CD8-positive, alpha-beta memory T cell (primary cell): ENCODE data around the gene REXO1. TPM values are rescaled to one million over a fixed set of nuclear protein-coding genes. Genes with fewer than 3 reads are reported as not detected.

Experiments
- CTCF ChIA-PET: fragments of 350-600 bp; sonication (Branson Sonifier 250); formaldehyde crosslinking; loops from one replicate; lab custom pipeline; 2021; ENCODE audit warnings: antibody characterized with exemption; lab: Charles Lee
- POLR2A ChIA-PET: fragments of 350-600 bp; sonication (Branson Sonifier 250); formaldehyde crosslinking; loops from one replicate; lab custom pipeline; 2021; ENCODE audit warnings: antibody characterized with exemption; lab: Charles Lee
- DNase-seq, 5 donors: peaks; one replicate each; pipeline versions ENCODE4 v3.0.0 to v3.0.0-alpha.2; 2020 to 2022; ENCODE audit warnings: mixed read lengths in 1 of 5
- H3K27ac ChIP-seq: one replicate; pipeline ENCODE4 v1.7.0; 2013; ENCODE audit warnings: low read depth, mild to moderate bottlenecking, low read length, moderate library complexity
- H3K27me3 ChIP-seq: 2 replicates; pipeline ENCODE4 v1.7.0; 2013; ENCODE audit warnings: low read length, mild to moderate bottlenecking; ENCODE audit not compliant: insufficient read depth, poor library complexity, severe bottlenecking
- H3K36me3 ChIP-seq: 2 replicates; pipeline ENCODE4 v1.7.0; 2013; ENCODE audit warnings: mild to moderate bottlenecking, low read length, moderate library complexity; ENCODE audit not compliant: insufficient read depth
- H3K4me1 ChIP-seq: 2 replicates; pipeline ENCODE4 v1.7.0; 2013; ENCODE audit warnings: mild to moderate bottlenecking, low read length, moderate library complexity; ENCODE audit not compliant: insufficient read depth
- H3K4me3 ChIP-seq: 2 replicates; pipeline ENCODE4 v1.7.0; 2013; ENCODE audit warnings: mild to moderate bottlenecking, low read length
- H3K9me3 ChIP-seq: 2 replicates; pipeline ENCODE4 v1.7.0; 2013; ENCODE audit warnings: mild to moderate bottlenecking, low read length
- H3K27ac Mint-ChIP-seq, 8 donors: one replicate each; pipeline ENCODE4 v1.8.0; 2020 to 2021; ENCODE audit warnings: mixed read lengths in 8 of 8, mild to moderate bottlenecking in 6 of 8, inconsistent platforms in 3 of 8, moderate library complexity in 3 of 8
- H3K27me3 Mint-ChIP-seq, 2 donors: one replicate each; pipeline ENCODE4 v1.8.0; 2020 to 2021; ENCODE audit warnings: mixed read lengths in 2 of 2, mild to moderate bottlenecking in 1 of 2, moderate library complexity in 1 of 2
- H3K36me3 Mint-ChIP-seq, 3 donors: one replicate each; pipeline ENCODE4 v1.8.0; 2020 to 2021; ENCODE audit warnings: mixed read lengths in 3 of 3, inconsistent platforms in 1 of 3, mild to moderate bottlenecking in 1 of 3
- H3K4me1 Mint-ChIP-seq, 3 donors: one replicate each; pipeline ENCODE4 v1.8.0; 2020 to 2021; ENCODE audit warnings: mixed read lengths in 3 of 3, inconsistent platforms in 1 of 3, mild to moderate bottlenecking in 1 of 3
- H3K4me3 Mint-ChIP-seq, 7 donors: one replicate each; pipeline ENCODE4 v1.8.0; 2020 to 2021; ENCODE audit warnings: mixed read lengths in 7 of 7, mild to moderate bottlenecking in 6 of 7, moderate library complexity in 4 of 7, inconsistent platforms in 2 of 7
- H3K9me3 Mint-ChIP-seq, 5 donors: one replicate each; pipeline ENCODE4 v1.8.0; 2020 to 2022; ENCODE audit warnings: mixed read lengths in 5 of 5, mild to moderate bottlenecking in 3 of 5, moderate library complexity in 2 of 5, inconsistent platforms in 1 of 5
- polyA plus RNA-seq: library from polyadenylated mRNA; unstranded; fragments of 300-500 nt; fragmentation: Illumina TruSeq; gene quantifications from one replicate; pipeline ENCODE4 v1.2.3, GENCODE V29; 2021
- total RNA-seq, 2 experiments: library from RNA; stranded (reverse); gene quantifications; one replicate each; pipeline ENCODE4 v1.2.3, GENCODE V29; 2021

REXO1 gene
- total and polyA plus RNA-seq, 3 experiments from 2014 or later: 8.7 to 63.7 (median 61.0) TPM

DNA sequence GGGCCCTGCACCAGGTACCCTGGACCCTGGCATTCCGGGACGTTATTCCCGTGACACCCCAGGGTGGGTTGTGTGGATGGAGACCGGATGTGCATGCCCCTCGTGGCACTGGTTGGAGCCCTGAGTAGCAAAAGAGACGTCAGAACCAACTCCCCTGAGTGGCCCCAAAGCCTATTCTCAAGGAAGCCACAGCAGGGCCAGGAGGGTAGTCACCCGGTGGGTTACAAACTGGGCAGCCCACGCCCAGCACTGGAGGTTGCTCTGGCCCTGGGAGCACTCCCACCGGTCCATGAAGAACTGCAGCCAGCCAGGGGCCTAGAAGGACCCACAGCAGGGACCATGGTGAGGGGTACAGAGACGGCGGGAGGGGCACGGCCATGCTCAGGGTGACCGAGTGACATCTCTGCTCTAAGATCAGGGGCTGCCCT, 7.6 kb upstream of the REXO1 start:
- CTCF ChIA-PET: interaction anchor here (2.1 kb wide), 1 partner anchor 18 kb away, joined by 8 read pairs; no protein-coding TSS in a partner anchor
- H3K4me1 Mint-ChIP-seq: peaks cover 32 to 79% (median 33%) of the 10 kb centered on the region in 3 donors

DNA sequence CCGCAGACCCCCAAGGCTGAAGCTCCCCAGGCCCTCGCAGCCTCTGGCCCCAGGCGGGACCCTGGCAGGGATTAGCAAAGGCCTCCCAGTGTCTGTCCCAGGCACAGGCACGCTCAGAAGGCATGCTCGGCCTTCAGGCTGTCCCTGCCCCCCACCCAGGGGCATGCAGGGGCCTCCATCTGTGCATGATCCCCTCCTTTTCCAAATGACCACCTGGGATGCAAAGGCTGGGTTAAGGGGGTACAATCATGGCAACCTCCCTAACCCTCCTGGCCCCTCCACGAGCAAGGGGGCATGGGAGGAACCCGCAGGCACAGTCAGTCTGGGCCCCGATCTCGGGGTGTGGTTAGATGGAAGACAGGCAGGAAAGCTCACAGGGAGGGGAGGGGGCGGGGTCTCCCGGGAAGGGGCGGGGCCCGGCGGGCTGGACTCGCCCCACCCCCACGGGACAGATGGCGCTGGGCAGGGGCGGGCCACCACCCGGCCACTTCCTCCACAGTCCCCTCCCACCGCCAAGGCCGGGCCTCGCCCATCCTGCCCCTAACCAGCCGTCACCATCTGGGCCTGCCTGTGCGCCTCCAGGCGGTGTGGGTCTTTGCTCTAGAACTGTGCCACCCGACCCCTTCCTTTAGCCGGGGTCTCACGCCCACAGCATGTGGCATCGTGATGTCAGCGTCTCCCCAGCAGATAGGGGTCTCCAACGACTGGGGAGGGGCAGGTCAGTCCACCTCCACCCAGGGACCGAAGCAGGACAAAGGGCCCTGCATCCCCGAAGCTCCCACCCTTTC, 7.0 kb upstream of the REXO1 start:
- peak; percentile 66 to 88 (median 78) for DNase-seq
- Histone ChIP-seq H3K9me3 (no peaks in the 10 kb centered on the region), H3K4me1 (peaks cover 64% of the 10 kb centered on the region), H3K36me3 (no peaks in the 10 kb centered on the region), H3K27me3 (no peaks in the 10 kb centered on the region), H3K4me3 (peak overlapping the region; percentile 84), H3K27ac (peak overlapping the region; percentile 95)
- peak overlapping the region; percentile 84 to 97 (median 92) for H3K27ac Mint-ChIP-seq
- H3K36me3 Mint-ChIP-seq: peaks cover 0 to 2% (median 1%) of the 10 kb centered on the region in 3 donors
- H3K4me1 Mint-ChIP-seq: peaks cover 33 to 79% (median 37%) of the 10 kb centered on the region in 3 donors
- CTCF ChIA-PET: interaction anchor here (0.8 to 2.1 kb wide), 3 partner anchors 9 to 21 kb away, joined by 3 to 8 read pairs (median 5); no protein-coding TSS in a partner anchor
- H3K4me3 Mint-ChIP-seq: peak overlapping the region; percentile 75 to 90 (median 79)
- H3K27me3 Mint-ChIP-seq: peaks cover 0 to 3% of the 10 kb centered on the region in 2 donors
- H3K9me3 Mint-ChIP-seq: no peaks in the 10 kb centered on the region
- POLR2A ChIA-PET: interaction anchor here (0.6 to 1.5 kb wide), 3 partner anchors 68 to 240 kb away, joined by 3 read pairs; no protein-coding TSS in a partner anchor

More for the DNA sequence above, 7.6 kb upstream of the REXO1 start:
- peak in 1 of 5 donors; percentile 51 for DNase-seq
- Mint-ChIP-seq H3K36me3 (peaks cover 0 to 2% (median 1%) of the 10 kb centered on the region in 3 donors), H3K27ac (peak overlapping the region; percentile 81 to 97 (median 92)), H3K27me3 (peaks cover 0 to 3% of the 10 kb centered on the region in 2 donors), H3K4me3 (peak overlapping the region; percentile 75 to 90 (median 79)), H3K9me3 (no peaks in the 10 kb centered on the region)
- Histone ChIP-seq H3K9me3 (no peaks in the 10 kb centered on the region), H3K27ac (peak overlapping the region; percentile 95), H3K27me3 (no peaks in the 10 kb centered on the region), H3K4me3 (peak overlapping the region; percentile 84), H3K36me3 (no peaks in the 10 kb centered on the region), H3K4me1 (peaks cover 70% of the 10 kb centered on the region)
- POLR2A ChIA-PET: interaction anchor here (1.0 to 1.5 kb wide), 2 partner anchors 186 to 239 kb away, joined by 3 read pairs; no protein-coding TSS in a partner anchor

- H3K4me1 Mint-ChIP-seq: peaks cover 35 to 77% (median 42%) of the 10 kb centered on the region in 3 donors
- CTCF ChIA-PET: interaction anchor here (0.8 to 2.1 kb wide), 3 partner anchors 10 to 21 kb away, joined by 3 to 8 read pairs (median 5); no protein-coding TSS in a partner anchor
- peak overlapping the region in 7 of 8 donors; percentile 77 to 97 (median 84) for H3K27ac Mint-ChIP-seq
- H3K36me3 Mint-ChIP-seq: peaks cover 0 to 2% (median 1%) of the 10 kb centered on the region in 3 donors
- H3K4me3 Mint-ChIP-seq: peak overlapping the region in 5 of 7 donors; percentile 34 to 86 (median 58)
- H3K27me3 Mint-ChIP-seq: peaks cover 0 to 3% of the 10 kb centered on the region in 2 donors
- Histone ChIP-seq H3K27me3 (no peaks in the 10 kb centered on the region), H3K9me3 (no peaks in the 10 kb centered on the region), H3K36me3 (no peaks in the 10 kb centered on the region), H3K27ac (peak overlapping the region; percentile 95), H3K4me3 (peak overlapping the region; percentile 84), H3K4me1 (peaks cover 63% of the 10 kb centered on the region)
- no peaks in the 10 kb centered on the region for H3K9me3 Mint-ChIP-seq
- DNase-seq: peak in 1 of 5 donors; percentile 37
- POLR2A ChIA-PET: interaction anchor here (0.6 to 1.5 kb wide), 3 partner anchors 69 to 241 kb away, joined by 3 read pairs; no protein-coding TSS in a partner anchor
Observed at GRCh38 chr19:1854542-1855039, 6.3 kb upstream of the REXO1 start.

DNA sequence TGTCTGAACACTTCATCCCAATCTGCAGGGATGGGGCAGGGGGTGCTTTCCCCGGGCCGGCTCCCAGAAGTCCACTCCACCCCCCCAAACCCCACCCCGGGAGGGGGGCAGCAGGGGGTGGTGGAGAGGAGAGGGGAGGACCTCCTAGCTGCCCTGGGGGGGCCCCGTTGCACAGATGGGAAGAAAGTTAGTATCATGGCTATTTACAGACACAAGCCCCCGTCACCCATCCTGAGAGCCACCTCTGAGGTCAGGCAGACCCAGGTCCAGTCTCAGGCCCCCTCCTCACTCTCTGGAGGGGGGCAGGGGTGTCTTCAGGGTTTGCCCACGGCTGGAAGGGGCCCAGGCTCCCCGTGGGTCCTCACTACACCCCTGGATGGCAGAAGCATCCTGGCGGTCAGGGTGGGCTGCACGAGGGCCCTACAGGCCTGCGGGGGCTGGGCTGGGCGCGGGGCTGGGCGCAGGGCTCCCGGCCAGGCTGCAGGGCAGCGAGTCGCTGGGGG, 5.8 kb upstream of the REXO1 start:
- Histone ChIP-seq H3K4me3 (no peak overlapping the region), H3K9me3 (no peaks in the 10 kb centered on the region), H3K36me3 (no peaks in the 10 kb centered on the region), H3K27me3 (no peaks in the 10 kb centered on the region), H3K27ac (peak overlapping the region; percentile 95), H3K4me1 (peaks cover 61% of the 10 kb centered on the region)
- no peaks in the 10 kb centered on the region for H3K9me3 Mint-ChIP-seq
- DNase-seq: no peak
- H3K4me3 Mint-ChIP-seq: no peak overlapping the region
- POLR2A ChIA-PET: interaction anchor here (1.5 kb wide), 1 partner anchor 241 kb away, joined by 3 read pairs; no protein-coding TSS in a partner anchor
- H3K27me3 Mint-ChIP-seq: peaks cover 0 to 3% of the 10 kb centered on the region in 2 donors
- H3K27ac Mint-ChIP-seq: no peak overlapping the region
- peaks cover 32 to 74% (median 39%) of the 10 kb centered on the region in 3 donors for H3K4me1 Mint-ChIP-seq
- CTCF ChIA-PET: interaction anchor here (0.8 to 1.5 kb wide), 4 partner anchors 10 to 22 kb away, joined by 3 to 5 read pairs (median 3); no protein-coding TSS in a partner anchor
- peaks cover 0 to 2% (median 1%) of the 10 kb centered on the region in 3 donors for H3K36me3 Mint-ChIP-seq

DNA sequence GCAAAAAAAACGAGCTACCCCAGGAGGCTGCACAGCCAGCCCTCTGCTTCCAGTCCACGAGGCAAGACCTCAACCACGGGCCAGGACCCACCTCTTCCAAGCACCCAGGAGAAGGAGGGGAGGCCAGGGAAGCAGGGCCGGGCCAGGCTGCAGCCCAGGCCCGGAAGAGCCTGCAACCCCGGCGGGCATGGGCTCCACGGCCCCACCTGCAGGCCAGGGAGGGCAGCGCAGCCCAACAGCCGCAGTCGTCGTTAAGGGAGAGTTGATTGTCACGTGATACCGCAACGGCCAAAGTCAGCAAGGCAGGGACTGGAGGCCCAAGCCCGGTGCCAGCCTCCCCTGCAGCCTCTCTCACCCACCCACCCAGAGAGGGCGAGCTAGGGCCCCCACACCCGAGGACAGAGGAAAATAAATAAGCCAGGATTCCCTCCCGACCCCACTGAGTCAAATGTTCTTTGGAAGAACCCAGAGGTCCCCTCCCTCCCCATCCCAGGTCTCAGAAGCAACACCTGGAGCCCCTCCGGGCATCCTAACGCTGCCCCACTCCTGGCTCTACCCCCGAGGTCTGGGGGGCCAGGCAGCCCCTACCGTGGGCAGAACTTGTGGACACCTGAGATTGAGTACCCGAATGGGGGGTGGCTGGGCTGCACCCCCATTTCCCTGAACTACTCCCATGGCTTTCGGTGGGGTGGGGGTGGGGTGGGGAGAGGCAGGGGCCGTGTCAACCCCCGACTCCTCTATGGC, 5.2 kb upstream of the REXO1 start:
- peaks cover 60% of the 10 kb centered on the region for H3K4me1 ChIP-seq
- Mint-ChIP-seq H3K4me3 (peak overlapping the region; percentile 57 to 89 (median 71)), H3K36me3 (peaks cover 0 to 2% (median 1%) of the 10 kb centered on the region in 3 donors), H3K4me1 (peaks cover 34 to 72% (median 41%) of the 10 kb centered on the region in 3 donors), H3K27me3 (peaks cover 0 to 3% of the 10 kb centered on the region in 2 donors), H3K27ac (peak overlapping the region; percentile 67 to 94 (median 88)), H3K9me3 (no peaks in the 10 kb centered on the region)
- H3K27ac ChIP-seq: peak overlapping the region; percentile 54
- no peak overlapping the region for H3K4me3 ChIP-seq
- ChIA-PET POLR2A (interaction anchor here (0.6 to 0.9 kb wide), 2 partner anchors 11 to 88 kb away, joined by 3 to 5 read pairs; no protein-coding TSS in a partner anchor), CTCF (interaction anchor here (0.7 to 1.5 kb wide), 4 partner anchors 11 to 56 kb away, joined by 3 read pairs; no protein-coding TSS in a partner anchor)
- no peaks in the 10 kb centered on the region for H3K9me3 ChIP-seq
- H3K27me3 ChIP-seq: no peaks in the 10 kb centered on the region
- no peaks in the 10 kb centered on the region for H3K36me3 ChIP-seq
- DNase-seq: peak; percentile 73 to 85 (median 78)

- Histone ChIP-seq H3K36me3 (no peaks in the 10 kb centered on the region), H3K4me3 (peak overlapping the region; percentile 37), H3K27ac (peak overlapping the region; percentile 54), H3K4me1 (peaks cover 56% of the 10 kb centered on the region), H3K27me3 (no peaks in the 10 kb centered on the region), H3K9me3 (no peaks in the 10 kb centered on the region)
- peaks cover 30 to 64% (median 37%) of the 10 kb centered on the region in 3 donors for H3K4me1 Mint-ChIP-seq
- ChIA-PET POLR2A (interaction anchor here (0.5 to 0.9 kb wide), 2 partner anchors 12 to 827 kb away, joined by 3 to 4 read pairs; no protein-coding TSS in a partner anchor), CTCF (interaction anchor here (0.7 to 1.5 kb wide), 4 partner anchors 10 to 57 kb away, joined by 3 read pairs; no protein-coding TSS in a partner anchor)
- no peaks in the 10 kb centered on the region for H3K9me3 Mint-ChIP-seq
- no peak for DNase-seq
- H3K4me3 Mint-ChIP-seq: peak overlapping the region in 1 of 7 donors; percentile 20
- peak overlapping the region in 6 of 8 donors; percentile 41 to 90 (median 84) for H3K27ac Mint-ChIP-seq
- peaks cover 0 to 3% (median 1%) of the 10 kb centered on the region in 3 donors for H3K36me3 Mint-ChIP-seq
- H3K27me3 Mint-ChIP-seq: peaks cover 0 to 3% of the 10 kb centered on the region in 2 donors
Observed at GRCh38 chr19:1852581-1853128, 4.4 kb upstream of the REXO1 start.
